Muscle of leg (tissue), 11 donors: ENCODE measurements around the gene ITGAV. TPM values are rescaled to one million over a fixed set of nuclear protein-coding genes. Genes with fewer than 3 reads are reported as not detected.

Source experiments
- DNase-seq: peaks from one replicate; pipeline ENCODE4 v3.0.0; 2013
- H3K27ac ChIP-seq: one replicate; pipeline ENCODE4 v1.5.1; 2013; ENCODE audit warnings: mild to moderate bottlenecking, low read length, control low read depth
- H3K27me3 ChIP-seq: one replicate; pipeline ENCODE4 v1.6.1; 2013; ENCODE audit warnings: low read length; ENCODE audit not compliant: control insufficient read depth, insufficient read depth
- H3K36me3 ChIP-seq: one replicate; pipeline ENCODE4 v1.6.1; 2013; ENCODE audit warnings: low read length; ENCODE audit not compliant: control insufficient read depth, insufficient read depth
- H3K4me1 ChIP-seq: one replicate; pipeline ENCODE4 v1.6.1; 2013; ENCODE audit warnings: low read length; ENCODE audit not compliant: control insufficient read depth, insufficient read depth
- H3K4me3 ChIP-seq: one replicate; pipeline ENCODE4 v1.5.1; 2013; ENCODE audit warnings: low read length, control low read depth
- H3K9me3 ChIP-seq: replicated peaks from 2 replicates; pipeline ENCODE4 v1.6.1; 2013; ENCODE audit warnings: low read depth, low read length; ENCODE audit not compliant: control insufficient read depth
- WGBS: methylation state at CpG from one replicate; pipeline ENCODE4 v1.1.5; 2013; ENCODE audit warnings: missing lambda C conversion rate; ENCODE audit not compliant: insufficient coverage; 5-methylcytosine and 5-hydroxymethylcytosine counted together
- polyA plus RNA-seq, 8 donors: library from polyadenylated mRNA; unstranded; fragments of 120-200 nt; gene quantifications; one replicate each; pipeline versions ENCODE4 v1.2.1 to v1.2.3, GENCODE V29; 2013; ENCODE audit warnings: inconsistent platforms in 1 of 8, low replicate concordance in 1 of 8; ENCODE audit not compliant: insufficient read length in 8 of 8, insufficient read depth in 1 of 8
- total RNA-seq: library from RNA; stranded (reverse); fragments of 120-200 nt; gene quantifications from one replicate; pipeline ENCODE4 v1.2.4, GENCODE V29; 2013

Gene ITGAV
- total and polyA plus RNA-seq, 9 donors, result 18.1 to 47.1 (median 26.3) TPM

DNA sequence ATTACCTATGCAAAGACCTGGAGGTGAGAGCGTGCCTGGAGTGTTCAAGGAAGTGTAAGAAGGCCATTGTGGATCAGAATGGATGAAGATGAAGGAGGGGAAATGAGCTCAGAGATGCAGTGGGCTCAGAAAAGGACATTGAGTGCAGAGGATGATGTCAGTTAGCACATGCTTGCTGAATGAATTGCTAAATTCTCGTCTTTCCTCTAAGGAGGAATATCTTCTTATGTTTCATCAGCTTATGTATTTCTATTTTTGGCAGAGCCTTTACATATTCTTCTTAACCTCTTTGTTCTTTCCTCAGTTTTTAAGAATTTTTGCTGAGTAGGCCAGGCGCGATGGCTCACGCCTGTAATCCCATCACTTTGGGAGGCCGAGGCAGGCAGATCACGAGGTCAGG lies 134.9 kb downstream of the ITGAV start:
- 26% methylated on average over 4 of the region's 7 CpGs for WGBS
- no peaks in the 10 kb centered on the region for H3K9me3 ChIP-seq
- H3K27me3 ChIP-seq, result no peaks in the 10 kb centered on the region
- H3K4me3 ChIP-seq, result no peak overlapping the region
- peak overlapping the region; percentile 69 for H3K27ac ChIP-seq
- DNase-seq, result peak; percentile 89
- no peaks in the 10 kb centered on the region for H3K36me3 ChIP-seq
- peaks cover 2% of the 10 kb centered on the region for H3K4me1 ChIP-seq

DNA sequence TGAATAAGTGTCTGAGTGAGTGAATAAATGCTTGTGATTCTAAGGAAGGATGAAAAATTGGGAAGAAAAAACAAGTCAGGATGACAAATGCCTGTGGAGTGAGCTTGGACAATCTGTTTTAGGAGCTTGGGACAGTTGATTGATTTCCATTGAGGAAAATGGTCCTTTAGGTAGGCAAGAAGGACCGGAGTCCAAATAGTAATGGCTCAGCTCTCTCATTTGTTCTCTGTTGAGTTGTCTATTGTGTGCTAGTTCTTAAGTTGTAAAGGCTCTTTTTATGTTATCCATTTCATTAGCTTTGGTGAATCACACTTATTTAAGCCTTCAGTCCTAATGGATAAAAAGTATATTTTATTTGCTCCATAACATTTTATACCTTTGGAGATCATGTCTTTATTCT lies 135.9 kb downstream of the ITGAV start:
- no CpG with 5 or more reads among the region's 1 CpG for WGBS
- Histone ChIP-seq H3K27me3 (no peaks in the 10 kb centered on the region), H3K4me3 (no peak overlapping the region), H3K4me1 (peaks cover 2% of the 10 kb centered on the region), H3K9me3 (no peaks in the 10 kb centered on the region), H3K27ac (no peak overlapping the region), H3K36me3 (no peaks in the 10 kb centered on the region)
- no peak for DNase-seq

DNA sequence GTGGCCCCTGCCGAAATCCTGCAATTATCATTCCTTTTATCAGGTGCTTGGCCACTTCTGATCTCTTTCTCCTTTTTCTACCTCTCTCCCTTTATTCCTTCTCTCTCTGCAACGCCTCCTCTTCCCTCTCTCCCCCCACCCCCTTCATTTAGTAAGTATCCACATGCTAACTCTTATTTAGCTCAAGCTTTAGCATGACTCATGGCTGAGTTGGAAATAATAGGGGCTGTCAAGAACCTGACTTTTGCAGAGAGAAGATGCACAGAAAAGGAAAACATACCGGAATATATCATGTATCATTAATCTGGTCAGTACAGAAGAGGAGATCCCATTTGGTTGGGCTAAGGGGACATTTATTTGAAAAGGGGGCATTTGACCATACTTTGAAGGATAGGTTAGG lies 137.1 kb downstream of the ITGAV start:
- 94% methylated on average over 2 of the region's 3 CpGs for WGBS
- H3K27ac ChIP-seq, result no peak overlapping the region
- peaks cover 2% of the 10 kb centered on the region for H3K4me1 ChIP-seq
- no peak overlapping the region for H3K4me3 ChIP-seq
- no peak for DNase-seq
- H3K36me3 ChIP-seq, result no peaks in the 10 kb centered on the region
- no peaks in the 10 kb centered on the region for H3K9me3 ChIP-seq
- no peaks in the 10 kb centered on the region for H3K27me3 ChIP-seq

DNA sequence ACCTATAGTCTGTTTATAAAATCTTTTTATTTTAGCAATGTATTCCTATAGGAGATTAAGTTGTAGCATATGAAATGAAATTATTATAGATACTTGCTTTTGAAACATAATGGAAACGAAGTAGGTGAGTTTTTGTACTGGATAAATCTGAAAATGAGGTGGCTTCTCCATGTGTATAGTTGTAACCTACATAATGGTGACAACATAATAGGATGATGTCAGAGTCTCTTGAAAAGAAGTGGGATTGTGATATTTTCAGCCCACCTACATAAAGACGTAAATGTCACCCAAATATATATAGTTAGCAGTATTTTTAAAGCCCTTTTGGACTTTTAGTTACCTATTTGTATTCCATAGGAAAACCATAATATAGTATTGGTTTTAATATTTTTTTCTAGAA lies 138.8 kb downstream of the ITGAV start:
- WGBS, result no CpG with 5 or more reads among the region's 2 CpGs

More for the DNA sequence above, 138.8 kb downstream of the ITGAV start:
- no peak for DNase-seq
- H3K27ac ChIP-seq, result no peak overlapping the region
- no peaks in the 10 kb centered on the region for H3K4me1 ChIP-seq
- H3K36me3 ChIP-seq, result no peaks in the 10 kb centered on the region
- no peak overlapping the region for H3K4me3 ChIP-seq
- no peaks in the 10 kb centered on the region for H3K27me3 ChIP-seq
- H3K9me3 ChIP-seq, result peaks cover 1% of the 10 kb centered on the region

Other genes with a start within 250 kb of the ITGAV start
- gene ZC3H15, start 103.8 kb upstream of the ITGAV start, total RNA-seq, result 54.8 TPM
- gene ZC3H15, start 103.8 kb upstream of the ITGAV start, polyA plus RNA-seq, result 10 to 100 TPM; 61.4 to 80.6 (median 72.7) TPM
- 18.3 TPM for gene FAM171B, start 104.0 kb downstream of the ITGAV start, total RNA-seq
- gene FAM171B, start 104.0 kb downstream of the ITGAV start, polyA plus RNA-seq, result 10 to 100 TPM in 7 of 8 donors, 1 to 10 TPM in 1; 9.2 to 22.6 (median 13.8) TPM